Neural progenitor cell (in vitro differentiated cells): Measurements from ENCODE around the gene TYRO3. TPM values are rescaled to one million over a fixed set of nuclear protein-coding genes. Genes with fewer than 3 reads are reported as not detected.

Experiments used
- DNase-seq: peaks from one replicate; pipeline ENCODE4 v3.0.0-alpha.2; 2016; ENCODE audit warnings: low spot score
- H2AFZ ChIP-seq: fragments of 200-600 bp; sonication (generic); replicated peaks from 2 replicates; pipeline ENCODE4 v1.6.1; 2016; ENCODE audit warnings: antibody characterized with exemption
- H3F3A ChIP-seq: fragments of 200-600 bp; sonication (generic); 2 replicates; pipeline ENCODE4 v1.6.1; 2016; ENCODE audit warnings: antibody characterized with exemption, low read depth
- H3K27ac ChIP-seq: fragments of 200-600 bp; sonication (generic); 2 replicates; pipeline ENCODE4 v1.5.1; 2016; ENCODE audit warnings: mild to moderate bottlenecking
- H3K27me3 ChIP-seq: fragments of 200-600 bp; sonication (generic); 2 replicates; pipeline ENCODE4 v1.6.1; 2016; ENCODE audit warnings: mild to moderate bottlenecking, moderate library complexity
- H3K36me3 ChIP-seq: fragments of 200-600 bp; sonication (generic); 2 replicates; pipeline ENCODE4 v1.5.1; 2016
- H3K4me1 ChIP-seq: fragments of 200-600 bp; sonication (generic); 2 replicates; pipeline ENCODE4 v1.6.1; 2016; ENCODE audit warnings: mixed run types
- H3K4me2 ChIP-seq: fragments of 200-600 bp; sonication (generic); 2 replicates; pipeline ENCODE4 v1.6.1; 2016
- H3K4me3 ChIP-seq: fragments of 200-600 bp; sonication (generic); 2 replicates; pipeline ENCODE4 v1.5.1; 2016
- H3K79me2 ChIP-seq: fragments of 200-600 bp; sonication (generic); 2 replicates; pipeline ENCODE4 v1.6.1; 2016; ENCODE audit warnings: low read depth
- H3K9ac ChIP-seq: fragments of 200-600 bp; sonication (generic); 2 replicates; pipeline ENCODE4 v1.6.1; 2016
- H3K9me3 ChIP-seq: fragments of 200-600 bp; sonication (generic); 2 replicates; pipeline ENCODE4 v1.5.1; 2016; ENCODE audit warnings: low read depth
- H4K20me1 ChIP-seq: fragments of 200-600 bp; sonication (generic); 2 replicates; pipeline ENCODE4 v1.6.1; 2016; ENCODE audit warnings: low read depth
- H3K27ac Mint-ChIP-seq: 3 replicates; pipeline ENCODE4 v1.8.0; 2021; ENCODE audit warnings: mixed read lengths
- H3K27me3 Mint-ChIP-seq: 2 replicates; pipeline ENCODE4 v1.8.0; 2022; ENCODE audit warnings: low read depth, mild to moderate bottlenecking, inconsistent platforms, moderate library complexity, mixed read lengths; ENCODE audit not compliant: insufficient read depth
- H3K36me3 Mint-ChIP-seq: 3 replicates; pipeline ENCODE4 v1.8.0; 2021; ENCODE audit warnings: mixed read lengths
- H3K4me1 Mint-ChIP-seq: 3 replicates; pipeline ENCODE4 v1.8.0; 2021; ENCODE audit warnings: mixed read lengths
- H3K4me3 Mint-ChIP-seq: 3 replicates; pipeline ENCODE4 v1.8.0; 2021; ENCODE audit warnings: mild to moderate bottlenecking, moderate library complexity, mixed read lengths
- H3K9me3 Mint-ChIP-seq: 3 replicates; pipeline ENCODE4 v1.8.0; 2020; ENCODE audit warnings: mixed read lengths
- CTCF ChIP-seq: fragments of 200-600 bp; sonication (generic); IDR thresholded peaks from 2 replicates; pipeline ENCODE4 v1.5.1; 2017; ENCODE audit warnings: antibody characterized with exemption, mild to moderate bottlenecking
- EZH2 ChIP-seq: fragments of 200-600 bp; sonication (generic); IDR thresholded peaks from 2 replicates; pipeline ENCODE4 v1.6.1; 2017; ENCODE audit warnings: antibody characterized with exemption, mild to moderate bottlenecking, moderate library complexity
- EZH2phosphoT487 ChIP-seq: fragments of 200-600 bp; sonication (generic); IDR thresholded peaks from 2 replicates; pipeline ENCODE4 v1.6.1; 2017; ENCODE audit warnings: antibody characterized with exemption
- total RNA-seq: library from RNA; depleted of rRNA; stranded (reverse); fragments of >200 nt; gene quantifications from 2 replicates; pipeline ENCODE4 v1.2.3, GENCODE V29; 2015; ENCODE audit warnings: low replicate concordance

Gene TYRO3
- total RNA-seq, 1 donor from 2014 or later = 59.1 TPM

DNA sequence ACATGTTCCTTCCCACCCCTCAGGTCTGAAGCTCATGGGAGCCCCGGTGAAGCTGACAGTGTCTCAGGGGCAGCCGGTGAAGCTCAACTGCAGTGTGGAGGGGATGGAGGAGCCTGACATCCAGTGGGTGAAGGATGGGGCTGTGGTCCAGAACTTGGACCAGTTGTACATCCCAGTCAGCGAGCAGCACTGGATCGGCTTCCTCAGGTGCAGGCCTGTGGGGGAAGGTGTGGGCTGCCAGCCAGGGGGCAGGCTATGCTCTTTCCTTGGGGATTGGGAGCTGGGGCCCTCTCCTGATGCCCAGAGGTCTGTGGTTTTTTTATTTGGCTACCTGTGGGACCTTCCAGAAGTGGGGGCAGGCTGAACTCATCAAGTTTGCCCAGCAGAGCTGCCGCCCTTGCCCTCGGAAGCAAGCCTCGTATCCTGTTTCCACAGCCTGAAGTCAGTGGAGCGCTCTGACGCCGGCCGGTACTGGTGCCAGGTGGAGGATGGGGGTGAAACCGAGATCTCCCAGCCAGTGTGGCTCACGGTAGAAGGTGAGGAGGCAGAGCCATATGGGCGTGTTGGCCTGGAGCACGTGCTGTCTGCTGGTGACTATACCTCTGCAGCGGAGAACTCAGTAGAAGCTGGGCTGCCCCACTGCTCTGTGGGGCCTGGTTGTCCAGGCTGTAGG, 2.2 kb downstream of the TYRO3 start:
- peaks cover 64% of the 10 kb centered on the region for H3K4me1 ChIP-seq
- peaks cover 2% of the 10 kb centered on the region for H3K36me3 Mint-ChIP-seq
- H3F3A ChIP-seq = peaks cover 64% of the 10 kb centered on the region

DNA sequence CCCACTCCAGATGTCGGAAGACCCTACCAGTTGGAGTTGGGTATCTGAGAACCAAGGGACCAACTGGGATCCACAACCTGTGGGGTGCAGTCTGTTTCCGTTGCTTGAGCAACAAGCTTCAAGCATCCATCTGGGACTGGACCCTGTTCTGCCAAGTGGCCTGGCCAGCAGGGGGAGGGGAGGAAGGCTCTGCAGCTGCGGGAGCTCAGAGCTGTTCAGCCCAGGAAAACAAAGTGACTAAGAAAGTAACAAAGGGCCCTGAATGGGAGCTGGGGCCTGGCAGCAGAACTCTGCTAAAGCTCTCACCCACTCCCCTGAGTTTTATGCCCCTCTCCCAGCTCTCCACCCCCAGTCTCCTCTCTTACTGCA, 2.7 kb downstream of the TYRO3 start:
- Histone ChIP-seq H3K79me2 (peaks cover 46% of the 10 kb centered on the region), H3K9me3 (no peaks in the 10 kb centered on the region), H3K9ac (no peak overlapping the region), H3K4me2 (peak overlapping the region; percentile 99), H4K20me1 (peaks cover 6% of the 10 kb centered on the region), H3K27me3 (no peaks in the 10 kb centered on the region), H3K4me1 (peaks cover 69% of the 10 kb centered on the region), H3K4me3 (peak overlapping the region; percentile 31), H3K27ac (peak overlapping the region; percentile 89), H2AFZ (no peak overlapping the region), H3K36me3 (peaks cover 4% of the 10 kb centered on the region), H3F3A (peaks cover 69% of the 10 kb centered on the region)
- peak; percentile 90 for DNase-seq
- Mint-ChIP-seq H3K4me1 (peaks cover 75% of the 10 kb centered on the region), H3K36me3 (peaks cover 2% of the 10 kb centered on the region), H3K4me3 (peak overlapping the region; percentile 33), H3K9me3 (no peaks in the 10 kb centered on the region), H3K27ac (peak overlapping the region; percentile 74), H3K27me3 (peaks cover 10% of the 10 kb centered on the region)
- TF ChIP-seq CTCF (peak; percentile 50), EZH2phosphoT487 (no peak)

More for the DNA sequence above, 2.2 kb downstream of the TYRO3 start:
- Histone ChIP-seq H3K27ac (peak overlapping the region; percentile 89), H3K36me3 (no peaks in the 10 kb centered on the region), H3K9me3 (no peaks in the 10 kb centered on the region), H3K4me2 (peak overlapping the region; percentile 99), H4K20me1 (peaks cover 6% of the 10 kb centered on the region), H3K79me2 (peaks cover 41% of the 10 kb centered on the region), H3K4me3 (peak overlapping the region; percentile 81), H2AFZ (no peak overlapping the region), H3K27me3 (no peaks in the 10 kb centered on the region), H3K9ac (no peak overlapping the region)
- H3K4me3 Mint-ChIP-seq = peak overlapping the region; percentile 86
- H3K4me1 Mint-ChIP-seq = peaks cover 71% of the 10 kb centered on the region
- peak overlapping the region; percentile 74 for H3K27ac Mint-ChIP-seq
- DNase-seq = peak; percentile 16
- no peaks in the 10 kb centered on the region for H3K9me3 Mint-ChIP-seq
- TF ChIP-seq EZH2 (no peak), CTCF (peak; percentile 8)
- peaks cover 10% of the 10 kb centered on the region for H3K27me3 Mint-ChIP-seq

GRCh38 chr15:41562244-41562643, 3.2 kb downstream of the TYRO3 start:
- peak overlapping the region; percentile 89 for H3K27ac ChIP-seq

More at GRCh38 chr15:41562244-41562643, 3.2 kb downstream of the TYRO3 start:
- H3K4me2 ChIP-seq = peak overlapping the region; percentile 99
- TF ChIP-seq CTCF = no peak
- TF ChIP-seq EZH2phosphoT487 = no peak
- no peak for TF ChIP-seq EZH2
- peak overlapping the region; percentile 31 for H3K4me3 ChIP-seq
- H3K9me3 Mint-ChIP-seq = no peaks in the 10 kb centered on the region
- H3K4me1 Mint-ChIP-seq = peaks cover 75% of the 10 kb centered on the region
- H2AFZ ChIP-seq = no peak overlapping the region
- peak overlapping the region; percentile 74 for H3K27ac Mint-ChIP-seq
- H3K9ac ChIP-seq = no peak overlapping the region
- peaks cover 6% of the 10 kb centered on the region for H3K36me3 ChIP-seq
- no peaks in the 10 kb centered on the region for H3K27me3 ChIP-seq
- H3K9me3 ChIP-seq = no peaks in the 10 kb centered on the region
- H4K20me1 ChIP-seq = peaks cover 6% of the 10 kb centered on the region
- H3K79me2 ChIP-seq = peaks cover 50% of the 10 kb centered on the region
- H3K27me3 Mint-ChIP-seq = peaks cover 10% of the 10 kb centered on the region
- H3F3A ChIP-seq = peaks cover 71% of the 10 kb centered on the region
- peaks cover 2% of the 10 kb centered on the region for H3K36me3 Mint-ChIP-seq
- peaks cover 74% of the 10 kb centered on the region for H3K4me1 ChIP-seq
- peak overlapping the region; percentile 33 for H3K4me3 Mint-ChIP-seq
- DNase-seq = peak; percentile 22
